ENCODE results near the gene CPA2. TPM values are rescaled to one million over a fixed set of nuclear protein-coding genes. Genes with fewer than 3 reads are reported as not detected.
"Not testable (repeated sequence)": the region's sequence is repeated elsewhere in the genome, so short reads cannot be mapped to it uniquely, and the experiment has no call there.

The CPA2 gene
- total and polyA plus RNA-seq, 2 experiments from 2014 or later, result 0.39 to 0.71 TPM

- not testable (repeated sequence) for H3K9me3 ChIP-seq (ENCODE audit: low read depth); H3K36me3 ChIP-seq; H3K27ac ChIP-seq; H3K4me1 ChIP-seq (ENCODE audit: low read depth); DNase-seq (ENCODE audit: low read depth in 1 of 2, low spot score in 1 of 2); H3K27me3 ChIP-seq; H3K4me3 ChIP-seq
These were observed 17.0 kb upstream of the CPA2 start for GRCh38 chr7:130249626-130250025.

DNA sequence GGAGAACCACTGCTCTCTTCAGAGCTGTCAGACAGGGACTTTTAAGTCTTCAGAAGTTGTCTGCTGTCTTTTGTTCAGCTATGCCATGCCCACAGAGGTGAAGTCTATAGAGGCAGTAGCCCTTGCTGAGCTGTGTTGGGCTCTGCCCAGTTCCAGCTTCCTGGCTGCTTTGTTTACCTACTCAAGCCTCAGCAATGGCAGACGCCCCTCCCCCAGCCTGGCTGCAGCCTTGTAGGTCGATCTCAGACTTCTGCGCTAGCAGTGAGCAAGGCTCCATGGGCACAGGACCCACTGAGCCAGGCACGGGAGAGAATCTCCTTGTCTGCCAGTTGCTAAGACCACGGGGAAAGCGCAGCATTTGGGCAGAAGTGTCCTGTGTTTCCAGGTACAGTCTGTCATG lies 12.1 kb upstream of the CPA2 start:
- H3K4me1 ChIP-seq (ENCODE audit: low read depth), result peaks cover 3% of the 10 kb centered on the region
- DNase-seq (ENCODE audit: low read depth in 1 of 2, low spot score in 1 of 2), result no peak
- H3K4me3 ChIP-seq, result no peak overlapping the region
- no peaks in the 10 kb centered on the region for H3K9me3 ChIP-seq (ENCODE audit: low read depth)
- no peaks in the 10 kb centered on the region for H3K27me3 ChIP-seq
- H3K27ac ChIP-seq, result peak overlapping the region; percentile 48
- no peaks in the 10 kb centered on the region for H3K36me3 ChIP-seq
- TF ChIP-seq CTCF (IDR thresholded peaks at IDR 0.05; ENCODE audit: low read depth, low read length), result no peak

DNA sequence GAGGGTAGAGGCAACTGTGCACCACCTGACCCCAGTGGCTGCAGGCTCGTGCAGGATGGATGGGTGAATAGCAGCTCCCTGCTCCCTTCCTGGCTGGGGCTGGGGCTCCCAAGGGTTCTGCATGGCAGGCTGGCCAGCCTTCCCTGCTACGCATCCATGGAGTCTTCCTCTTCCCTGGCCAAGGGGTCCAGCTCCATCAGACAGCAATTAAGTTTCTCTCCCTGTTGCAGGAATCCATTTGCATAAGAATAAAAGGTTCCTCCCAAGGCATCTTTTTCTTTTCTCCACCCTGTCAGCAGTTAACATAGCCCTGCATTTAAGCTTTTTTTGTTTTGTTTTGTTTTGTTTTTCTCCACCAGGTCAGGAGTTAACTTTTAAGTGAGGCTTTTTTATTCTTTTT lies 10.0 kb upstream of the CPA2 start:
- Histone ChIP-seq H3K27me3 (no peaks in the 10 kb centered on the region), H3K9me3 (ENCODE audit: low read depth) (no peaks in the 10 kb centered on the region), H3K27ac (no peak overlapping the region), H3K4me1 (ENCODE audit: low read depth) (peaks cover 3% of the 10 kb centered on the region), H3K4me3 (no peak overlapping the region), H3K36me3 (no peaks in the 10 kb centered on the region)
- no peak for DNase-seq (ENCODE audit: low read depth in 1 of 2, low spot score in 1 of 2)
- no peak for TF ChIP-seq CTCF (IDR thresholded peaks at IDR 0.05; ENCODE audit: low read depth, low read length)

- no peaks in the 10 kb centered on the region for H3K9me3 ChIP-seq (ENCODE audit: low read depth)
- no peaks in the 10 kb centered on the region for H3K27me3 ChIP-seq
- no peak for TF ChIP-seq CTCF (IDR thresholded peaks at IDR 0.05; ENCODE audit: low read depth, low read length)
- H3K36me3 ChIP-seq, result no peaks in the 10 kb centered on the region
- H3K27ac ChIP-seq, result no peak overlapping the region
- DNase-seq (ENCODE audit: low read depth in 1 of 2, low spot score in 1 of 2), result no peak
- peaks cover 3% of the 10 kb centered on the region for H3K4me1 ChIP-seq (ENCODE audit: low read depth)
- H3K4me3 ChIP-seq, result no peak overlapping the region
These were observed 8.1 kb upstream of the CPA2 start for GRCh38 chr7:130258494-130259078.

- TF ChIP-seq CTCF (IDR thresholded peaks at IDR 0.05; ENCODE audit: low read depth, low read length), result no peak
- no peak overlapping the region for H3K4me3 ChIP-seq
- H3K27me3 ChIP-seq, result no peaks in the 10 kb centered on the region
- no peaks in the 10 kb centered on the region for H3K9me3 ChIP-seq (ENCODE audit: low read depth)
- no peak for DNase-seq (ENCODE audit: low read depth in 1 of 2, low spot score in 1 of 2)
- H3K27ac ChIP-seq, result no peak overlapping the region
- H3K4me1 ChIP-seq (ENCODE audit: low read depth), result no peaks in the 10 kb centered on the region
- H3K36me3 ChIP-seq, result no peaks in the 10 kb centered on the region
These were observed 4.2 kb upstream of the CPA2 start for GRCh38 chr7:130262448-130262847.

GRCh38 chr7:130263130-130263529 lies 3.5 kb upstream of the CPA2 start:
- no peak for TF ChIP-seq CTCF (IDR thresholded peaks at IDR 0.05; ENCODE audit: low read depth, low read length)
- no peak for DNase-seq (ENCODE audit: low read depth in 1 of 2, low spot score in 1 of 2)
- Histone ChIP-seq H3K27ac (no peak overlapping the region), H3K4me3 (no peak overlapping the region), H3K9me3 (ENCODE audit: low read depth) (no peaks in the 10 kb centered on the region), H3K4me1 (ENCODE audit: low read depth) (no peaks in the 10 kb centered on the region), H3K36me3 (no peaks in the 10 kb centered on the region), H3K27me3 (no peaks in the 10 kb centered on the region)

Measured in cardiac muscle cell (in vitro differentiated cells and primary cell).